Lower leg skin (tissue), 4 donors: ENCODE data around the gene NFKBIE. TPM values are rescaled to one million over a fixed set of nuclear protein-coding genes. Genes with fewer than 3 reads are reported as not detected.
A peak's percentile ranks its signal among the peaks of the same experiment; 100 is the strongest.

Experiments
- DNase-seq, 2 donors: peaks; one replicate each; pipeline ENCODE4 v3.0.0-alpha.2; 2019; ENCODE audit warnings: low spot score in 2 of 2
- H3K4me3 ChIP-seq: fragments of 200-600 bp; sonication (generic); 2 replicates; pipeline ENCODE4 v1.5.1; 2017; ENCODE audit warnings: mild to moderate bottlenecking, low read depth; ENCODE audit not compliant: poor library complexity, severe bottlenecking
- POLR2A ChIP-seq, 2 donors: fragments of 450-650 bp; IDR thresholded peaks; one replicate each; pipeline ENCODE4 v1.6.1; 2016 to 2017; ENCODE audit warnings: antibody characterized with exemption in 2 of 2, mild to moderate bottlenecking in 1 of 2, moderate library complexity in 1 of 2
- WGBS, 2 donors: methylation state at CpG; one replicate each; pipeline ENCODE4 v1.1.5; 2018; 5-methylcytosine and 5-hydroxymethylcytosine counted together
- intact Hi-C: fragments of 100-400 bp; cut with DNase I; formaldehyde crosslinking; loops from one replicate; pipeline ENCODE4 v1.15.0; 2023; ENCODE audit warnings: low total_unique reads
- total RNA-seq, 4 donors: library from RNA; depleted of rRNA; stranded (reverse); fragments of >200 nt; gene quantifications; one replicate each; pipeline ENCODE4 v1.1.0, GENCODE V29; 2016
- TF ChIP-seq, protein P1 (sequence below), 3 donors: fragments of 450-650 bp; IDR thresholded peaks; one replicate each; pipeline ENCODE4 v1.5.1; 2016; ENCODE audit warnings: antibody characterized with exemption in 3 of 3, mild to moderate bottlenecking in 3 of 3, moderate library complexity in 2 of 3

The NFKBIE gene
- total RNA-seq, 4 donors from 2014 or later: 10.8 to 21.1 (median 17.3) TPM

DNA sequence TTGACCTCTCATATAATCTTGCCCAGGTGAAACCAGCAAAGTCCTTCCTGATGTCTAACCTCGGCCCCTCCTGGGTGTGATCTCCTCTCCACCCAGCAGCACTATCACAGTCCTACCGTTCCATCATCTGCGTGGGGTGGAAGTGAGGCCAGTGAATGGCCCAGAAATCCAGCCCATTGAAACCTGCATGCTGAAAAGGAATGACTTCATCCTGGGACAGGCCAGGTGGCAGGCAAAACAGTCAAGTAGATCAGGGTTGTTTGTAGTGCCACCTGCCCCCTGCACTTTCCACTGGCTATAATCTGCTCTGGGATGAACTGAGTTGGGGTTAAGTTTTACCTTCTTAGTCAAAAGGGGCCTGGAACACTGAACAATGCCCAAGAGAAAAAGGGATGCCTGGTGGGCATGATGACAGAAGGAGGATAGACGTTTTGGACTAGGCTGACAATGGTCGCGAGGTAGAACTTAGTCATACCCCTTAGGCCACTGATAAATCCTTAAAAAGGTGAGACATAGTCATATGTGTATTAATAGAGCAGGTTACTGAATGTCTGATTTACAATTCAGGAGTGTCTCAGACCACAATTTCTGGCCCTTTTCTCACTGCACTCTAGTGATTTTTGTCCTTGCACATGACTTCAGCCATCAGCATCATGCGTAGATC lies 26.5 kb downstream of the NFKBIE start:
- no peak overlapping the region for H3K4me3 ChIP-seq
- 68 to 78% methylated on average over 7 of the region's 7 CpGs for WGBS, 2 donors
- no peak for DNase-seq
- TF ChIP-seq POLR2A (IDR thresholded peaks at IDR 0.05): no peak
- TF ChIP-seq, protein P1, sequence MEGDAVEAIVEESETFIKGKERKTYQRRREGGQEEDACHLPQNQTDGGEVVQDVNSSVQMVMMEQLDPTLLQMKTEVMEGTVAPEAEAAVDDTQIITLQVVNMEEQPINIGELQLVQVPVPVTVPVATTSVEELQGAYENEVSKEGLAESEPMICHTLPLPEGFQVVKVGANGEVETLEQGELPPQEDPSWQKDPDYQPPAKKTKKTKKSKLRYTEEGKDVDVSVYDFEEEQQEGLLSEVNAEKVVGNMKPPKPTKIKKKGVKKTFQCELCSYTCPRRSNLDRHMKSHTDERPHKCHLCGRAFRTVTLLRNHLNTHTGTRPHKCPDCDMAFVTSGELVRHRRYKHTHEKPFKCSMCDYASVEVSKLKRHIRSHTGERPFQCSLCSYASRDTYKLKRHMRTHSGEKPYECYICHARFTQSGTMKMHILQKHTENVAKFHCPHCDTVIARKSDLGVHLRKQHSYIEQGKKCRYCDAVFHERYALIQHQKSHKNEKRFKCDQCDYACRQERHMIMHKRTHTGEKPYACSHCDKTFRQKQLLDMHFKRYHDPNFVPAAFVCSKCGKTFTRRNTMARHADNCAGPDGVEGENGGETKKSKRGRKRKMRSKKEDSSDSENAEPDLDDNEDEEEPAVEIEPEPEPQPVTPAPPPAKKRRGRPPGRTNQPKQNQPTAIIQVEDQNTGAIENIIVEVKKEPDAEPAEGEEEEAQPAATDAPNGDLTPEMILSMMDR (IDR thresholded peaks at IDR 0.05): no peak
- intact Hi-C loops: loop anchor here (5.0 kb wide), 1 partner anchor 67 kb away; no protein-coding TSS in a partner anchor

DNA sequence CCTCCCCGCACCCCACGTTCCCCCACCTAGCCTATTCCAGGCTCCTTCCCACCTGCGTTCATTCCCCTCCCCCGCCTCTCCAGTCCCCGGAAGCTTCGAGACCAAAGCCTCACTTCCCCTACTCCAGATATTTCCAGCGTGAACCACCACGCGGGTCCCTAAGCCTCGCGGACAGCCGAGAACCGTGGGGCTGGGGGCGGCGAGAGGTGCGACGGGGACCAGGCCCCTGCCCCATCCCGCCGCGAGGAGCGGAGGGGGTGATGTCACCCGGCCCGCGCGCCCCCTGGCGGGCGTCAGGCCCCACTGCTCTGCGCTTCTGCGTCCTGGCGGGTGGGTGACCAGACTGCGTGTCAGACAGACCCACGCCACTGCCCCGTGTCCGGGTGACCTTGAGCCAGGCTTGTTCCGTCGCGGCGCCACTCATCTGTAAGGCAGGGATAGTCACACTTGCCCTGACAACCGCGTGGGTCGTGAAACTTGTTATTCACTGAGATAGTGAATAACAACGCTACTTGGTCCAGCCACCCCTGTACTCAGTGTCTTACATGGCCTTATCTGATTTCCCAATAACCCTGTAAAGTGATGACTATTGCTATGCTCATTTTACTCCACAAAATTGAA lies 27.4 kb downstream of the NFKBIE start:
- intact Hi-C loops: loop anchor here (5.0 kb wide), 1 partner anchor 66 kb away; no protein-coding TSS in a partner anchor
- peak; percentile 77 to 96 for DNase-seq
- 1 to 3% methylated on average over 19 to 25 of the region's 42 CpGs for WGBS, 2 donors
- TF ChIP-seq, protein P1 (IDR thresholded peaks at IDR 0.05): peak in 2 of 3 donors; percentile 51 to 76
- no peak for TF ChIP-seq POLR2A (IDR thresholded peaks at IDR 0.05)
- H3K4me3 ChIP-seq: peak overlapping the region; percentile 31

DNA sequence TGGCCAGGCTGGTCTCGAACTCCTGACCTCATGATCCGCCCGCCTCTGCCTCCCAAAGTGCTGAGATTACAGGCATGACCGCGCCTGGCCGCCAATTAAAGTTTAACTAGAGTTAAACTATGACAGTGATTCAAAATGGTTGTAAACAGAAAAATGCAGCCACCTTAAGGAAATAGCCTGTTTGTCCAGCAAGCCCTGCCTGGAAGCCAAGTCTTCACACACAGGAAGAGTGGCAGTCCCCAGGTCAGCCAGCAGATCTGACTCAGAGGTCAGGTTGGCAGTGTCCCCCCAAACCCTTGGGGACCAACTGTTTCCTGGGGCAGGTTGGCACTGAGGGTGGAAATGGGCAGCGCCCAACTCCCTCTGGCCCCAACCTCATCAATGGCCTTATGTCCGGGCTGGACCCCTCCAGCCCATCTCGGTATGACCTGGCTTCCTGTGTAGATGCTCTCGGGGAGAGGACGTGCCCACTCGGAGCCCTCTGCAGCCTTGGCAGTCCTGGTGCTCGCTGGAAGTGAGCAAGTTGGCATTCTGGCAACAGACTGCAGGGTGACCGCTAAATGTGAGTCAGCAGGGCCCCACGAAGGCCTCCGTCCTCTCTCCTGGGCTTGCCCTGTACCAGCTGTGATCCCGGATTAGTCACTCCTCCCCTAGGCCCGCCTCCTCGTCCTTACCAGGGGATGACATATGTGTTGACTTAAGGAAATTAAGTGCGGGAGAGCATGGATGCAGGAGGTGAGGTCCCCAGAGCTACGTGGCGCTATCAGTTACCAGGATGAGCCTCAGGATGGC lies 28.1 kb downstream of the NFKBIE start:
- H3K4me3 ChIP-seq: peak overlapping the region; percentile 31
- peak; percentile 91 to 98 for DNase-seq
- intact Hi-C loops: loop anchor here (5.0 kb wide), 1 partner anchor 65 kb away; no protein-coding TSS in a partner anchor
- TF ChIP-seq, protein P1 (IDR thresholded peaks at IDR 0.05): no peak
- TF ChIP-seq POLR2A (IDR thresholded peaks at IDR 0.05): no peak
- 30 to 32% methylated on average over 19 to 21 of the region's 22 CpGs for WGBS, 2 donors

DNA sequence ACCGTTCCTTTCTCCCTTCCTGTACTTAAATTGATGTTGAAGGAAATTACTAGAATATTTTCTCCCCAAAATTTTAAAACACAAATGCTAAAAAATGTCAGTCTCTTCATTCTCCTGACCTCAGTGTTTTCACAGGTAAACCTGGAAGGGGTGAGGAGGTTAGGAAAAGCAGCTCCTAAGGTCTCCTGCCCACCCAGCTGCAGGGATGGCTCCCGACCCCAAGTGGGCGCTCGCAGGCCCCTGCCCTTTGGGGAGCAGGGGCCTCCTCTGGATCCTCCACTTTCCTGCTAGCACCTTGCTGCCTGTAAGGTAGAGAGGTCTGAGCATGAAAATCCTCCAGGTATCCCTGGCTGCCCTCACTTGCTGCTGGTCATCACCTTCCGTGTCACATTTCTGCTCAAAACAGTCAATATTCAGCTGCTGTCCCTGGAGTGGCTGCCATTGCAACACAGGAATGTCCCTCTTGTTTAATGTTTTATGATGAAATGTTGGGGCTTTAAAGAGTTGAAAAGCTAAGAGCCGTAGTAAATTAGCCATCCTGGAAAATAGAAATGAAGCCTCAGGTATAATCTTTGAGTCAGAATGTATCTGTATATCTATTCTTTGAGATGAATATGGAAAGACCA lies 29.3 kb downstream of the NFKBIE start:
- WGBS, 2 donors: 89 to 93% methylated on average over 6 of the region's 6 CpGs

DNA sequence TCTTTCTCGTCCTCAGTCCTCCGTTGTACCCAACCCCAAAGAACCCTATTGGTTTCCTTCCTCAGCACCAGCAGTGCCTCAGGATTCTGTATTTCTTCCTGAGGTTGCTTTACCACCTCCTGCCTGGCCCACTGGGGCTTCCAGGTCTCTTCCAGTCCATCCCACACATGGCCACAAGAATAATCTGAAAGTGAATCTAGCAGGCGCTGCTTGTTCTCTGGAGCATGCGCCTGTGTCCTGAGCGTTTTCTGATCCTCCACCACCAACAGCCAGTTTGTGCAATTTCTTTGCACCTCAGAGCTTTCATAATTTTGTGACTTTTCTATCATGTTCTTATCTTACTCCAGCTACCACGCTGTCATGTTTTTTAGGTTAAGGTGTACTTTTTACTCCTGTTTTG lies 30.1 kb downstream of the NFKBIE start:
- TF ChIP-seq, protein P1 (IDR thresholded peaks at IDR 0.05): no peak
- TF ChIP-seq POLR2A (IDR thresholded peaks at IDR 0.05): no peak
- no peak for DNase-seq
- 72 to 75% methylated on average over 6 of the region's 6 CpGs for WGBS, 2 donors
- H3K4me3 ChIP-seq: no peak overlapping the region
- intact Hi-C loops: loop anchor here (5.0 kb wide), 1 partner anchor 63 kb away; no protein-coding TSS in a partner anchor

More for the DNA sequence above, 29.3 kb downstream of the NFKBIE start:
- intact Hi-C loops: loop anchor here (5.0 kb wide), 1 partner anchor 64 kb away; no protein-coding TSS in a partner anchor
- H3K4me3 ChIP-seq: no peak overlapping the region
- DNase-seq: no peak
- no peak for TF ChIP-seq POLR2A (IDR thresholded peaks at IDR 0.05)
